Activated T-cell treated with anti-CD3 and anti-CD28 coated beads for 24 hours (primary cell): ENCODE data around the gene B4GALT2.
A peak's percentile ranks its signal among the peaks of the same experiment; 100 is the strongest.

Experiments
- DNase-seq: peaks from one replicate; pipeline ENCODE4 v3.0.0-alpha.2; 2020; ENCODE audit warnings: low read depth

B4GALT2 gene

GRCh38 chr1:44029911-44030604, 51.0 kb downstream of the B4GALT2 start:
- DNase-seq, result peak; percentile 81

GRCh38 chr1:44030605-44031251, 51.7 kb downstream of the B4GALT2 start:
- DNase-seq, result peak; percentile 12

DNA sequence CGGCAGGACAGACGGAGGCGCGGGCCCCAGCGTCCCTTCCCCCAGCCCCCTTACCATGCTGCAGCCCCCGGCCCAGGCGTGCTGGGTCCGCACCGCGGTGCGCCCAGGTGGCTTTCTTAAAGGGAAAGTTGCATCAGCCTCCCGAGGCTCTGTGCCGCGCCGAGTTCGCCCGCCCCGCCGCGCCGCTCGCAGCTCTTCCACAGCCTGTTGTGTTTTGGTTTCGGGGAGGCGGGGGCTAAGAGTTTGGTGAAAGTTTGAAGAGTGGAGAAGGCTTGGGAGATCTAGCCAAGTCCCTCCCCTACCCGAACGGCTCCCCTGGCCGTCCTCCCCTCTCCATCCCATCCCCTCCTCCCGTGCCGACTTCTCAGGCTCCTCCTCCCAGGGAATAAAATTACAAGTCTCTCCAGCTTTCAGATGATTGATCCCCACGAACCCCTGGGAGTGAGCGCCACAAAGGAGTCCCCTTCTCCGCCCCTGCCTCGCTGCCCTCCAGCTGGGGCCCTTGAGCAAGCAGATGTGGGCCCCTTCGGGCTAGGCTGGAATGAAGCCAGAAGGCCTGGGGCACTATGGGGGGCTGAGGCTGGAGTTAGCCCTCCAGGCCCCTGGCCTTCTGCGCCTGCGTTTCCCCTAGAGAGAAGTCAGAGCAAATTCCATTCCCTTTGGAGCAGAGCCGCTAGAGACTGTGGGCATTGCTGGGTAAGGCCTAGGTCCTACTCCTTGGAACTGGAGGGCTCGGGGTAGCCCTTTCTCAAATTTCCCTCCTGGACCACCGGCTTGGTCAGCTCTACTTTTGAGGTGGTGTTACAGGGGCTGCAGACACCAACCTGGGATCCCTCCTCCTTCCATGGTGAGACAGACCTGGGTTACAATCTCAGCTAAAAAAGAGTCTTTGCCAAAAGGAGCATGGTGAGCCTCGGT, 52.5 kb downstream of the B4GALT2 start, which contains the start of gene SLC6A9:
Gene SLC6A9 (minus strand): TSS at position 211 of the 918 bp plus-strand sequence. CDS start 7,185 bp downstream, outside the sequence.
- peak; percentile 29 for DNase-seq

DNA sequence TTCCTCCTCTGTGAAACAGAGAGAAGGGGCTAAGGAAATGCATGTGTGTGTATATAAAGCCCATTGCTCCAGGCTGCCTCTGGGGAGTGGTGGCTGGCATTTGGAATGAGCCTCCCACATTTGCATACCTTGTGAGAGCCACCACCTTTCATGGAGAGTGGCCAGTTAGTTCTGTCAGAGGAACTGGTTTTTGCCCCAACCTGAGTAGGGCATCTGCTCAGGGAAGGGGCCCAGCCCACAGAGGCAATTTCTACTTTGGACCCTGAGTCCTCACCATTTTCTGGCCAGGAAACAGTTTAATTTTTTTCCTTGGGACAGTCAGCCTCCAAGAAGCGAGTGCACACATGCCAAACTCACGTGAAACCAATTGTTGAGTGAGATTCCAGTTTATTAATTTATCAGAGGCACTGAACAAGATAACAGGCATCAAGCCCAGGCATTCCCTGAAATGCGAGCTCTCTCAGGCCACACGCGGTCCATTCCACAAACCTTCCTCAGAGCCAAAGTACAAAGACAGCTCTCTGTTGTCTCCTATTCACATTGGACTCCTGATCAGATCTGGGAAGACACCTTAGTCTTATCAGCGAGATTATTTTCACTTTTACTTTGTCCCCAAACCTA, 53.3 kb downstream of the B4GALT2 start:
- DNase-seq, result no peak

DNA sequence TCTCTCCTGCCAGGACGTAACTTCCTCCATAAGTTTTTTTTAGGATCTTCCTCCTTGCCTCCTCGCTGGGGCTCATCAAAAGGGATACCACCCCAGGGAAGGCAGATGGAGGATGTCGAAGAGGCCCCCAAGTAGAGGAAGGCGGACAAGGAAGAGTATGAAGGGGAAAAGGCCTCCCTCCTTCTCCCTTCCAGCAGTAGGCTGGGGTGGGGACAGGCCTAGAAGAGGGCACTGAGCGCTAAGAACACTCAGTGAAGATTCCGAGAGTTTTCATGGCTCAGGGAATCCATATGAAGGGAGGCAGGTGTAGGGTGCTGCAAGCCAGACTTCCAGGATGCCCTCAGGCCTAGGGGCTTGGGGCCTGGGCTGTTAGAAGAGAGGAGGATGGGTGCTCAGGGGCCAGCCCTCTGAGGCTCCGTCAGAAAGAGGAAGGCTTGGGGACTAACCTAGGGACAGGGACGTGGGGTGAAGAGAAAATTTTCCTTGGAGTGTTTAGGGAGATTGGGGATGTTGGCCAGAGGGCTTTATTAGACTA, 54.1 kb downstream of the B4GALT2 start:
- no peak for DNase-seq

GRCh38 chr1:44033756-44034155, 54.7 kb downstream of the B4GALT2 start:
- DNase-seq, result no peak

GRCh38 chr1:44034423-44034822, 55.4 kb downstream of the B4GALT2 start:
- no peak for DNase-seq

DNA sequence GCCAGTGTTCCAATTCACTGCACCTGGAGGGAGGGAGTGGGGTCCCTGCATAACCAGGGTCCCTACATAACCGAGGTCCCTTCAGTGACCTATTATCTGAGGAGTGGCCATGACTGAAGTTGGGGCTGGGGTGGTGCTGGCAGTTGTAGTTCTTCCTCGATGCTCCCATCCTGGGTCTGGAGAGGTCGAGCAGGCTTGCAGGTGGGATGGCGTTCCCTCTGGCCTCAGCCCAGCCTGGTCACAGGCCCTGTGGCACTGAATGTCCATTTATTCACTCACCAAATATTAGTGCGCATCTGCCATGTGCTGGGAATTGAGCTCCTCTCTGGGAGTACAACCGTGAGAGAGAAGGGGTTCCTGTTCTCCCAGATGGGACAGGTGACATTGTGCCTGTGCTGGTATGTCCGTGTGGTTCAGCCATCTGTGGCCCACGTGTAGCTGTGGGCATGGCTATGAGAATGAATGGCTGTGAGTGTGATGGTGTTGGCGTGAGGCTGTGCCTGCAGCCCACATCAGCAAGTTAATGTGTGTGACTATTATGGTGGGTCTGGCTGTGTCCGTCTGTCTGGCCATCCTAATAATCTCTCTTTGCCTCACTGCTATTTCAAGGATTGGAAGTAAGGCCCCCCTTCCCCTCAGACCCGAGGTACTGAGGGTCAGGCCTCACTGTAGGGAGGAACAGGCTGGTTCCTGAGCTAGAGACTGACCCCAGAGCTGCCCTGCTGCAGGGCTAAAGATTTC, 56.1 kb downstream of the B4GALT2 start:
- no peak for DNase-seq

DNA sequence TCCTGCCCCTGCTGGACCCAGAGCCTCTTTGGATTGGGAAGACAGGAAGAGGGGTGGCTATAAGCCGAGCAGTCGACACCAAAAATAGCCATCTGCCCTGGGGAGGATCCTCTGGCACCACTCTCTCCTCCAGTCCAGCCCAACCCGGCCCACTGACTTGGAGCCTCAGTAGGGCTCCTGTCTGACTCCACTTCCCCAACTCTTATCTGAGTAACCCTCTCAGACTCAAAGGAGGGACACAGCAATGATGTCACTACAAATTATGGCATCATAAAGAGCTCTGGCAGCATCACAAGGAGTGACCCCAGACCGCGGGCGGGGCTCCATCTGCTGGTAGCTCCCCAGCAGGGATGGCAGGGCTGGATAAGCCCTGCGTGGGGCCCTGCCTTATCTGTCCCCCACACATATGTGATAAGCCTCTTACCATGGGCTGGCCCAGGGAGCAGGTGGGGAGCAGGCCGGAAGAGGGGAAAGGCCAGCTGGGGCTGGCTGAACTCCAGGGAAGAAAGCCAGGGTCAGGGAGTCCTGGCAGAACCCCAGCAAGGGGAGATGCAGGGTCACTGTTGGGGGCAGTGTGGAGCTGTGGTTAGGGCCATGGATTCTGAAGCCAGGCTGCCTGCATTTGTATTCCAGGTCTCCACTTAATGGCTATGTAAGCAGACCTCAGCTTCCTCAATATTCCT, 56.9 kb downstream of the B4GALT2 start:
- no peak for DNase-seq

GRCh38 chr1:44036409-44037139, 57.6 kb downstream of the B4GALT2 start:
- DNase-seq, result peak; percentile 56

GRCh38 chr1:44037154-44037553, 58.1 kb downstream of the B4GALT2 start:
- no peak for DNase-seq

DNA sequence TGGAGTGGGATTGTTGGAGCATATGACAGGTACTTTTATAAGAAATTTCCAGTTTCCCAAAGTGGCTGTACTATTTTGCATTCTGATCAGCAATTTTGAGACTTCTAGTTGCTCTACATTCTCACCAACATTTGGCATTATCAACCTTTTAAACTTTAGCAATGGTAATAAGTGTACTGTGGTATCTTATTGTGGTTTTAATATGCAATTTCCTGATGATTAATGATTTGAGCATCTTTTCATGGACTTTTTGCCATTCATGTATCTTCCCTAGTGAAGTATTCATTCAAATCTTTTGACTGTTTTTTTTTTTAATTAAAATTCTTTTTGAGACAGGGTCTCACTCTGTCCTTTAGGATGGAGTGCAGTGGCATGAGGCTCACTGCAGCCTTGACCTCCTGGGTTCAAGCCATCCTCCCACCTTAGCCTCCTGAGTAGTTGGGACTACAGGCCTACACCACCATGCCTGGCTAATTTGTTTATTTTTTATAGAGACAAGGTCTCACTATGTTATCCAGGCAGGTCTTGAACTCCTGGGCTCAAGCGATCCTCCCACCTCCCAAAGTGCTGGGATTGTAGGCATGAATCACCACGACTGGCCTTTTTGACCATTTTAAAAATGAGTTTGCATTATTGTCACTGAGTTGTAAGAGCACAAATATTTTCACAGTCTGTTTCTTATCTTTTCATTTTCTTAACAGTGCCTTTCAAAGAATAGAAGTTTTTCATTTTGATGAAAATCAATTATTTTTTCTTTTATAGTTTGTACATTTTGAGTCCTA, 60.1 kb downstream of the B4GALT2 start:
- no peak for DNase-seq

DNA sequence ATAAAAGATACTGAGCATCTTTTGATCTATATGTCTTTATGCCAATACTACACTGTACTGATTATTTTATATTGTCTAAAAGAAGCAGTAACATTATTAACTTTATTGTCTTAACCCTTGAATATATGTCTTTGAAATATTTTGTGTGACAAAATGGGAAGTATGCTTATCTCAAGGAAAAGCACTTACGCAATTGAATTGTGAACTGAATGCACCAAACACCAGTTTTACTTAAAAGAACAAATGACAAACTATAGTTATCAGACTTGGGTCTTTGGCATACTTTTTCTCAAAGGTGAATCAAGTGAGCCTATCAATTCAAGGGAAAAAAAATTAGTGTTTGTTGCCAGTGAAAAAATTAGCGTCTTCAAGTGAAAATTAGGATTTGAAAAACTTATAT, 61.4 kb downstream of the B4GALT2 start:
- DNase-seq, result no peak
